ENCODE data around the gene PHLDA2. TPM values are rescaled to one million over a fixed set of nuclear protein-coding genes. Genes with fewer than 3 reads are reported as not detected.

Gene PHLDA2
- total and polyA plus RNA-seq, 2 donors (not counting 3 experiments of a cell fraction or from before 2014, with no cell fraction given): 38.5 to 44.5 TPM

DNA sequence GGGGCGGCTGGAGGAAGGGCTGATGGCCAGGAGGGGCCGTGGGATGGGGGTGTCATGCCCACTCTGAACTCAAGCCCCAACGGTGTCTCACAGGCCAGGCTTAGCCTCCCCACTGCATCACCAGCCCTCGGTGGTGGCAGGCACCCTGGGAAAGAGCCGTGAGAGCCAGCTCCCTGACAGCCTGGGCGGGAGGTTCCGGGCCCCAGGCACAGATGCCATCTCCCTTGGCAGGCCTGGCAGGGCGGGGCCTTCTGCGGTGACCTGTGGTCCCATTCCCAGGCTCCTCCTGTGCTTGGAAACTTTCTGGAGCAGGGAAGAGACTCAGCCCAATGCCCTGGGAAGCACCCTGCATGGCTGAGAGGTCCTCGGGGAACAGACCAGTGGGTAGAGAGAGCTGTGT lies 4.8 kb downstream of the PHLDA2 start:
- no peaks in the 10 kb centered on the region for H3K9me1 ChIP-seq (replicated peaks; ENCODE audit: control insufficient read depth, extremely low read depth, insufficient read depth, low read length)
- no peaks in the 10 kb centered on the region for H4K20me1 ChIP-seq (replicated peaks; ENCODE audit: control insufficient read depth, extremely low read depth, insufficient read depth, low read length)
- ChIA-PET POLR2A (no interaction called here), CTCF (interaction anchor here (0.6 to 1.8 kb wide), 4 partner anchors 26 to 391 kb away, joined by 3 to 9 read pairs (median 3); no protein-coding TSS in a partner anchor)
- no peak overlapping the region for H3K27ac ChIP-seq (ENCODE audit: insufficient read depth, low read depth, low read length)
- no peaks in the 10 kb centered on the region for H3K36me3 ChIP-seq (ENCODE audit: control insufficient read depth in 2 of 2, extremely low read depth in 1 of 2, insufficient read depth in 2 of 2, low read length in 2 of 2)
- no peak overlapping the region for H2AFZ ChIP-seq (ENCODE audit: low read depth, low read length)
- no peak overlapping the region for H3K9ac ChIP-seq (replicated peaks; ENCODE audit: extremely low read depth, insufficient read depth, low read length)
- no peak for FAIRE-seq
- dilution Hi-C loops (cut with MboI; ENCODE audit: extremely low pct_ligation_motif_present, low sequenced_read_pairs) (no loop called here), intact Hi-C loops (cut with micrococcal nuclease) (no loop called here)
- H3K4me2 ChIP-seq (ENCODE audit: insufficient read depth, low read length): no peak overlapping the region
- BruUV-seq (replicated peaks): no TSS peak
- no peaks in the 10 kb centered on the region for H3K27me3 ChIP-seq (ENCODE audit: control insufficient read depth in 2 of 2, insufficient read depth in 2 of 2, low read length in 2 of 2)
- peaks cover 4% of the 10 kb centered on the region for H3K4me1 ChIP-seq (ENCODE audit: control insufficient read depth, extremely low read depth, insufficient read depth, low read length)
- H3K9me3 ChIP-seq (replicated peaks; ENCODE audit: control insufficient read depth, insufficient read depth, low read length): no peaks in the 10 kb centered on the region
- no peak overlapping the region for H3K4me3 ChIP-seq (replicated peaks in 1 of 3; ENCODE audit: insufficient read depth in 1 of 3, low read depth in 1 of 3, low read length in 3 of 3)
- no peak for TF ChIP-seq MYC (IDR thresholded peaks at IDR 0.05; ENCODE audit: low read depth, low read length)
- TF ChIP-seq, protein P1, sequence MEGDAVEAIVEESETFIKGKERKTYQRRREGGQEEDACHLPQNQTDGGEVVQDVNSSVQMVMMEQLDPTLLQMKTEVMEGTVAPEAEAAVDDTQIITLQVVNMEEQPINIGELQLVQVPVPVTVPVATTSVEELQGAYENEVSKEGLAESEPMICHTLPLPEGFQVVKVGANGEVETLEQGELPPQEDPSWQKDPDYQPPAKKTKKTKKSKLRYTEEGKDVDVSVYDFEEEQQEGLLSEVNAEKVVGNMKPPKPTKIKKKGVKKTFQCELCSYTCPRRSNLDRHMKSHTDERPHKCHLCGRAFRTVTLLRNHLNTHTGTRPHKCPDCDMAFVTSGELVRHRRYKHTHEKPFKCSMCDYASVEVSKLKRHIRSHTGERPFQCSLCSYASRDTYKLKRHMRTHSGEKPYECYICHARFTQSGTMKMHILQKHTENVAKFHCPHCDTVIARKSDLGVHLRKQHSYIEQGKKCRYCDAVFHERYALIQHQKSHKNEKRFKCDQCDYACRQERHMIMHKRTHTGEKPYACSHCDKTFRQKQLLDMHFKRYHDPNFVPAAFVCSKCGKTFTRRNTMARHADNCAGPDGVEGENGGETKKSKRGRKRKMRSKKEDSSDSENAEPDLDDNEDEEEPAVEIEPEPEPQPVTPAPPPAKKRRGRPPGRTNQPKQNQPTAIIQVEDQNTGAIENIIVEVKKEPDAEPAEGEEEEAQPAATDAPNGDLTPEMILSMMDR (IDR thresholded peaks at IDR 0.05; ENCODE audit: extremely low read depth in 1 of 2, insufficient read depth in 1 of 2, low read depth in 1 of 2, low read length in 2 of 2): no peak
- TF ChIP-seq, protein P2, sequence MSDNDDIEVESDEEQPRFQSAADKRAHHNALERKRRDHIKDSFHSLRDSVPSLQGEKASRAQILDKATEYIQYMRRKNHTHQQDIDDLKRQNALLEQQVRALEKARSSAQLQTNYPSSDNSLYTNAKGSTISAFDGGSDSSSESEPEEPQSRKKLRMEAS (IDR thresholded peaks at IDR 0.05; ENCODE audit: insufficient read depth, insufficient read length): no peak
- TF ChIP-seq GATA2 (IDR thresholded peaks at IDR 0.05; ENCODE audit: insufficient read depth, insufficient read length, low read depth, low read length): no peak
- TF ChIP-seq FOS (IDR thresholded peaks at IDR 0.05; ENCODE audit: borderline replicate concordance, insufficient read depth, low read length): no peak
- no peak for TF ChIP-seq POLR2AphosphoS5 (IDR thresholded peaks at IDR 0.05; ENCODE audit: insufficient read depth, low read depth, low read length)
- no peak for TF ChIP-seq EZH2 (IDR thresholded peaks at IDR 0.05; ENCODE audit: borderline replicate concordance, low read depth, low read length, severe bottlenecking)
- no peak for TF ChIP-seq POLR2A (IDR thresholded peaks at IDR 0.05; ENCODE audit: low read depth, low read length)
- no peak for TF ChIP-seq JUN (IDR thresholded peaks at IDR 0.05; ENCODE audit: borderline replicate concordance, insufficient read depth, insufficient read length, low read depth)
- DNase-seq (ENCODE audit: low read depth, low spot score): no peak
- peaks cover 28% of the 10 kb centered on the region for H3K79me2 ChIP-seq (ENCODE audit: control insufficient read depth, insufficient read depth, low read length)

Measured in endothelial cell of umbilical vein (primary cell).